GM08714 (cell line): ENCODE data around the gene OAT.

Experiments used
- H3K4me3 ChIP-seq: fragments of 200-500 bp; sonication (Bioruptor generic); 2 replicates; pipeline ENCODE4 v1.5.1; 2014; ENCODE audit warnings: mild to moderate bottlenecking, low read length, inconsistent platforms
- ZNF274 ChIP-seq: IDR thresholded peaks from 2 replicates; pipeline ENCODE4 v1.6.1; 2012; ENCODE audit warnings: mild to moderate bottlenecking, low read depth, low read length

The OAT gene

DNA sequence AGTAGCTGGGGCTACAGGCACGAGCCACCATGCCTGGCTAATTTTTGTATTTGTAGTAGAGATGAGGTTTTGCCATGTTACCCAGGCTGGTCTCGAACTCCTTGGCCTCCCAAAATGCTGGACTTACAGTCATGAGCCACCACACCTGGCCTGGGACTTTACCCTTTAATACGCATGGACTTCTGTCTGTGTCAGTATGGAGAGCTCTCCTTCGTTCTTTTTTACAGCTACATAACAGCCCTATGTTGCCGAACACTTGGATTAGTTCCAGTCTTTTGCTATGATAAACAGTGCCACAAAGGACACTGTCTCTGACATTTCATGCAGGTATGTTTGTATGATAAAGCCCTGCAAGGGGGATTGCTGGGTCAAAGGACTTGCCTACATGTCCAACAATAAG, 10.9 kb upstream of the OAT start:
- H3K4me3 ChIP-seq: no peak overlapping the region
- TF ChIP-seq ZNF274: no peak

- no peak for TF ChIP-seq ZNF274
- H3K4me3 ChIP-seq: no peak overlapping the region
Measured at GRCh38 chr10:124428207-124428777, 9.6 kb upstream of the OAT start.

GRCh38 chr10:124425227-124425962, 6.7 kb upstream of the OAT start:
- no peak for TF ChIP-seq ZNF274
- H3K4me3 ChIP-seq: no peak overlapping the region

DNA sequence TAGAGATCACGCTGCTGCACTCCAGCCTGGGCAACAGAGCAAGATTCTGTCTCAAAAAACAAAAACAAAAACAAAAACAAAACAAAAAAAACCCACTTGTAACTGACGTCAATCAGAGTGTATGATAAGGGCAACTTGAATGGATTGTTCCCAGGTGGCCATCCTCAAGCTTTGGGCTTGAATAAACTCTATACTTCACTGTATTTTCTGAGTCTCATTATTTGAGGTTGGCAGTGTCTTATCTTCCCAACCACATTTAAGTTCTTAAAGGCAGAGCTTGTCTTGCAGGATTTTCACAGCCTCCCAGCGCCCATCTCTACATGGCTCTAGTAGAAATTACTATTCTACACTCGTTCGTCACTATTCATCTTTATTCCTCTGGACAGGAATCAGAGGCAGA, 5.1 kb upstream of the OAT start:
- no peak overlapping the region for H3K4me3 ChIP-seq
- no peak for TF ChIP-seq ZNF274

DNA sequence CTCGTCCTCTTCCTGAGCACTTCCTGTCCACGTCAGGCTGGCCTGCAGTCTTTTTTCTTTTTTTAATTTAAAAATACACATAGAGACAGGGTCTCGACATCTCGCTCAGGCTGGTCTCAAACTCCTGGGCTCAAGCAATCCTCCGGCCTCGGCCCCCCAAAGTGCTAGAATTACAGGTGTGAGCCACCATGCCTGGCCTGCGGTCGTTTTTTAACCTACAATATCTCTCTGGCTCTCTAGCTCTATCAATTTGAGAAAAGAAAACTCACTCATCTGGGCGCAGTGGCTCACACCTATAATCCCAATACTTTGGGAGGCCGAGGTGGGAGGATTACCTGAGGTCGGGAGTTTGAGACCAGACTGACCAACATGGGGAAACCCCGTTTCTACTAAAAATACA, 4.0 kb upstream of the OAT start:
- TF ChIP-seq ZNF274: no peak
- H3K4me3 ChIP-seq: no peak overlapping the region

DNA sequence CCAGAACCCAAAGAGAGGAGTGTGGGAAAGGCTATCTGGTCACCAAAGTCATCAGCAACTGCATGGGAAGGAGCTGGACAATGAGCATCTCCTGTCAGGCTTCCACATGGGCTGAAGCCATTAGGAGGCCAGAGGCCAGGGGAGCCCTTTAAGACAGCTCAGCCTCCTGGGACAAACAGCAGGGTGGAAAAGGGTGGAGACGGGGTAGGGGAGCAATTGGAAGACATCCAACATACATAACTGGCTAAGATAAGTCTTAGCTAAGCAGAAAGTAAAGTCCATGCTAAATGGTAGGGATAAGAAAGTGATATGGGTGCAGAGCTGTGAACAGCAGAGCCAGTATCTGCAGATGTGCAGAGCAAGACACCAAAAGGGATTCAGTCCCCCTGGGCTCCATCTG, 1.5 kb upstream of the OAT start:
- no peak overlapping the region for H3K4me3 ChIP-seq
- TF ChIP-seq ZNF274: no peak

- H3K4me3 ChIP-seq: no peak overlapping the region
- TF ChIP-seq ZNF274: no peak
Measured at GRCh38 chr10:124419635-124420034, 912 bp upstream of the OAT start.

GRCh38 chr10:124417895-124418725, 613 bp downstream of the OAT start:
- peak overlapping the region; percentile 16 for H3K4me3 ChIP-seq
- TF ChIP-seq ZNF274: no peak

DNA sequence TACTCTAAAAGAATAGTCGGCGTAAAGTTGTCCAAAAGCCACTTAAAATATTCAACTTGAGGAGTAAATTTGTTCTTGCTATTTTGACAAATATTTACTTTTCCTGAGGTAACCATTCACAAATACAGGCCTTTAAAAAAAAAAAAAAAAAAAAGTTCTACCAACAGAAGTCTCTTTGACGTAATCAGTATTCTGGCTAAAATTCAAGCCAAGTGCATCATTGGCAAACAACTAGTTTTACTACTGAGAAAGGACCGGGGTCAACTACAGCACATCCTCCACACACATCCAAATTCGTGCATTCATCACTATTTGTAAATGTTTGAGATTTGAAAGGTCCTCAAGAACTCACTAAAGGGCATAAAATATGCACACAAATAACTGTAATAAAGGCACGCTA, 2.0 kb downstream of the OAT start:
- no peak for TF ChIP-seq ZNF274
- H3K4me3 ChIP-seq: no peak overlapping the region

- TF ChIP-seq ZNF274: no peak
- no peak overlapping the region for H3K4me3 ChIP-seq
Measured at GRCh38 chr10:124415210-124415609, 3.5 kb downstream of the OAT start.

DNA sequence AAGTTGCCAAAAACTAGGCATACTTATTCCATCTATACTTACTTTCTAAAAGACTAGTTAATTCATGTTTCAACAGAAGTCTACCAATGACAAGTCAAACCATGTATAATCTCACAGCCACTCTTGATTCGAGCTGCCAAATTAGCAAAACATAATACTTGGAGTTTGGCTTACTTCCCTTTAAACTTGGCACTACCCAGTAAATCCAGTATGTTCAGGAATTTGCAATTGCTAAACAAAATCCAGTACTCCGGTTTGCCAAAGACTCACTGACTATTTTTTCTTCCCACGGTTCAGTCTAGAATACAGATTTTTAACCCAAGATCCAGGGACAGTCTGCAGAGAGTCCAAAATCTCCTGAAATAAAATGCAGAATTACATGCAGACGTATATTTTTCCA, 4.6 kb downstream of the OAT start:
- no peak for TF ChIP-seq ZNF274
- H3K4me3 ChIP-seq: no peak overlapping the region

- no peak overlapping the region for H3K4me3 ChIP-seq
- TF ChIP-seq ZNF274: no peak
Measured at GRCh38 chr10:124409696-124410095, 9.0 kb downstream of the OAT start.

GRCh38 chr10:124408357-124408756, 10.4 kb downstream of the OAT start:
- no peak overlapping the region for H3K4me3 ChIP-seq
- TF ChIP-seq ZNF274: no peak

DNA sequence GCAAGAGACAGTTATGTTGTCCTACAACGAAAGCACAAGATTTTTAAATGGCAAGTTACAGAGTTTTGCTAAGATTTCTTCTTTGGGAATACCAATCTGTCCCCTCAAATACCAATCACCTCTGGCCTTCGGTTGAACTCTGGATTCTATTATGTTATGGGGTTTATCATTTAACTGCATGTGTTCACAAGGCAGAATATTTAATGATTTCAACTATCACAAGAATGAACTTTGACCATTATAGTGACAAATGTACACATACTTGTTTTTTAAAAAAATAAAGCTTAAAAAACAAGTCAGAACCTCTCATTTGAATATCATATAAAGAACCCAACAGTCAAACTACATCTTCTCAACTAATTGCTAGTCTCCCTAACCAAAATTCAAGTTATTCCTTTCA, 11.3 kb downstream of the OAT start:
- no peak overlapping the region for H3K4me3 ChIP-seq
- no peak for TF ChIP-seq ZNF274

DNA sequence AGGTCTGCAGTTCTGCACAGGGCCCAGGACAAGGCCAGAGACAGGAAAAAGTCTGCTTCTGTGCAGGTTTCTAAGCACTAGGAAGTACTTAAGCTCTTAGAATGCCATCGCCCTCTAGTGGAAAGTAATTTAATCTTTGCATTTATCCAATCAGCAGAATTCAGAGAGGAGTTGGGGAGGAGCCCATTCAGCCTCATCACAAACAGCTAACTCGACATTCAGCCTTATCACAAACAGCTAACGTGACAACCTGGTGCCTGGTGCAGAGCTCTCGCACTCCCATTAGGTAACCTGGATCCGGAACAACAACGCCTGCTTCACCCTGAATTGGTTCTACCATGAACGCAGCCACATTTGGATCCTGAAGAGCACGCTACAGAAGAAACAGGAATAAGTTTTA, 15.2 kb downstream of the OAT start:
- no peak overlapping the region for H3K4me3 ChIP-seq
- no peak for TF ChIP-seq ZNF274
